ENCODE measurements around the gene PPFIA1. TPM values are rescaled to one million over a fixed set of nuclear protein-coding genes. Genes with fewer than 3 reads are reported as not detected.

PPFIA1 gene
- total and polyA plus RNA-seq, 11 donors, result 15.8 to 53.1 (median 39.1) TPM

- 65 to 80% (median 69%) methylated on average over 10 to 16 of the region's 16 CpGs for WGBS, 4 donors
- Histone ChIP-seq H3K27ac (no peak overlapping the region), H3K4me3 (no peak overlapping the region), H3K9me3 (no peaks in the 10 kb centered on the region), H3K4me1 (no peaks in the 10 kb centered on the region), H3K27me3 (peaks cover 0 to 3% (median 0%) of the 10 kb centered on the region in 9 donors), H3K36me3 (no peaks in the 10 kb centered on the region)
- intact Hi-C loops (cut with DNase I), result no loop called here
- no peak for ATAC-seq
- no peak for DNase-seq
- no peak for TF ChIP-seq POLR2A (IDR thresholded peaks at IDR 0.05)
These were observed 30.2 kb upstream of the PPFIA1 start for GRCh38 chr11:70240337-70240736.

GRCh38 chr11:70241709-70242108 lies 28.8 kb upstream of the PPFIA1 start:
- intact Hi-C loops (cut with DNase I), result no loop called here
- H3K4me3 ChIP-seq, result no peak overlapping the region
- WGBS, 4 donors, result 85 to 86% (median 86%) methylated on average over 3 of the region's 3 CpGs
- ATAC-seq (no peak), DNase-seq (no peak)
- no peak overlapping the region for H3K27ac ChIP-seq
- no peaks in the 10 kb centered on the region for H3K4me1 ChIP-seq
- peaks cover 0 to 3% (median 0%) of the 10 kb centered on the region in 9 donors for H3K27me3 ChIP-seq
- no peak for TF ChIP-seq CTCF (IDR thresholded peaks at IDR 0.05)
- no peak for TF ChIP-seq POLR2A (IDR thresholded peaks at IDR 0.05)
- no peaks in the 10 kb centered on the region for H3K9me3 ChIP-seq
- no peaks in the 10 kb centered on the region for H3K36me3 ChIP-seq

GRCh38 chr11:70242885-70243284 lies 27.6 kb upstream of the PPFIA1 start:
- TF ChIP-seq POLR2A (IDR thresholded peaks at IDR 0.05) (no peak), CTCF (IDR thresholded peaks at IDR 0.05) (no peak)
- DNase-seq, result no peak

GRCh38 chr11:70243912-70244652 lies 26.4 kb upstream of the PPFIA1 start:
- Histone ChIP-seq H3K9me3 (no peaks in the 10 kb centered on the region), H3K27ac (no peak overlapping the region), H3K4me3 (no peak overlapping the region), H3K36me3 (no peaks in the 10 kb centered on the region), H3K4me1 (no peaks in the 10 kb centered on the region), H3K27me3 (peaks cover 0 to 3% (median 0%) of the 10 kb centered on the region in 9 donors)
- intact Hi-C loops (cut with DNase I), result no loop called here
- DNase-seq (no peak), ATAC-seq (no peak)
- TF ChIP-seq CTCF (IDR thresholded peaks at IDR 0.05) (no peak), POLR2A (IDR thresholded peaks at IDR 0.05) (no peak)
- WGBS, 4 donors, result 83 to 88% (median 85%) methylated on average over 15 of the region's 15 CpGs

More at GRCh38 chr11:70242885-70243284, 27.6 kb upstream of the PPFIA1 start:
- Histone ChIP-seq H3K27me3 (peaks cover 0 to 3% (median 0%) of the 10 kb centered on the region in 9 donors), H3K36me3 (no peaks in the 10 kb centered on the region), H3K27ac (no peak overlapping the region), H3K9me3 (no peaks in the 10 kb centered on the region), H3K4me3 (no peak overlapping the region), H3K4me1 (no peaks in the 10 kb centered on the region)
- intact Hi-C loops (cut with DNase I), result no loop called here
- 55 to 66% (median 60%) methylated on average over 4 of the region's 4 CpGs for WGBS, 4 donors
- ATAC-seq, result no peak
